ENCODE measurements around the gene BCO2. TPM values are rescaled to one million over a fixed set of nuclear protein-coding genes. Genes with fewer than 3 reads are reported as not detected.
A peak's percentile ranks its signal among the peaks of the same experiment; 100 is the strongest.

BCO2 gene
- total RNA-seq, 4 donors from 2014 or later = 5.1 to 31.2 (median 20.6) TPM

GRCh38 chr11:112178428-112178827 is 3.1 kb downstream of the BCO2 start:
- Histone ChIP-seq H3K36me3 (no peaks in the 10 kb centered on the region), H3K9me3 (no peaks in the 10 kb centered on the region), H3K4me3 (no peak overlapping the region), H3K27me3 (no peaks in the 10 kb centered on the region), H3K27ac (no peak overlapping the region), H3K4me1 (peaks cover 0 to 17% (median 5%) of the 10 kb centered on the region in 4 donors)
- DNase-seq (ENCODE audit: low spot score in 2 of 2) = no peak
- TF ChIP-seq CTCF (IDR thresholded peaks at IDR 0.05) (no peak), POLR2A (IDR thresholded peaks at IDR 0.05) (no peak)
- WGBS, 2 donors = 90 to 94% methylated on average over 1 of the region's 1 CpG

GRCh38 chr11:112178936-112179335 is 3.6 kb downstream of the BCO2 start:
- no peaks in the 10 kb centered on the region for H3K9me3 ChIP-seq
- H3K36me3 ChIP-seq = no peaks in the 10 kb centered on the region
- TF ChIP-seq POLR2A (IDR thresholded peaks at IDR 0.05) = no peak
- TF ChIP-seq CTCF (IDR thresholded peaks at IDR 0.05) = no peak
- no peak overlapping the region for H3K4me3 ChIP-seq
- no peaks in the 10 kb centered on the region for H3K27me3 ChIP-seq
- no peak for DNase-seq (ENCODE audit: low spot score in 2 of 2)
- H3K4me1 ChIP-seq = peaks cover 0 to 17% (median 5%) of the 10 kb centered on the region in 4 donors
- WGBS, 2 donors = 67 to 78% methylated on average over 3 of the region's 3 CpGs
- peak overlapping the region in 1 of 4 donors; percentile 25 for H3K27ac ChIP-seq

- Histone ChIP-seq H3K4me1 (peaks cover 0 to 17% (median 5%) of the 10 kb centered on the region in 4 donors), H3K4me3 (no peak overlapping the region), H3K36me3 (no peaks in the 10 kb centered on the region), H3K9me3 (no peaks in the 10 kb centered on the region), H3K27ac (no peak overlapping the region), H3K27me3 (no peaks in the 10 kb centered on the region)
- no peak for DNase-seq (ENCODE audit: low spot score in 2 of 2)
- TF ChIP-seq POLR2A (IDR thresholded peaks at IDR 0.05) (no peak), CTCF (IDR thresholded peaks at IDR 0.05) (no peak), EP300 (IDR thresholded peaks at IDR 0.05) (peak in 1 of 2 donors; percentile 29)
Observed at GRCh38 chr11:112179601-112180000, 4.3 kb downstream of the BCO2 start.

- H3K9me3 ChIP-seq = no peaks in the 10 kb centered on the region
- H3K4me3 ChIP-seq = no peak overlapping the region
- no peaks in the 10 kb centered on the region for H3K27me3 ChIP-seq
- WGBS, 2 donors = 74 to 84% methylated on average over 1 of the region's 1 CpG
- DNase-seq (ENCODE audit: low spot score in 2 of 2) = no peak
- no peak for TF ChIP-seq CTCF (IDR thresholded peaks at IDR 0.05)
- no peak overlapping the region for H3K27ac ChIP-seq
- no peaks in the 10 kb centered on the region for H3K36me3 ChIP-seq
- no peaks in the 10 kb centered on the region for H3K4me1 ChIP-seq
Observed at GRCh38 chr11:112182867-112183266, 7.6 kb downstream of the BCO2 start.

GRCh38 chr11:112185883-112186282 is 10.6 kb downstream of the BCO2 start:
- H3K4me3 ChIP-seq = no peak overlapping the region
- no peak overlapping the region for H3K27ac ChIP-seq
- H3K27me3 ChIP-seq = no peaks in the 10 kb centered on the region
- no peak for DNase-seq (ENCODE audit: low spot score in 2 of 2)
- no peaks in the 10 kb centered on the region for H3K4me1 ChIP-seq
- TF ChIP-seq EP300 (IDR thresholded peaks at IDR 0.05) (no peak), POLR2A (IDR thresholded peaks at IDR 0.05) (no peak), CTCF (IDR thresholded peaks at IDR 0.05) (no peak)
- H3K36me3 ChIP-seq = no peaks in the 10 kb centered on the region
- H3K9me3 ChIP-seq = no peaks in the 10 kb centered on the region
